HepG2 (cell line): ENCODE measurements around the gene NPBWR2. TPM values are rescaled to one million over a fixed set of nuclear protein-coding genes. Genes with fewer than 3 reads are reported as not detected.
A peak's percentile ranks its signal among the peaks of the same experiment; 100 is the strongest.

Source experiments
- ATAC-seq: fragments of 200-7000 bp; cut with Tn5 transposase; 3 replicates; pipeline ENCODE4 v1.9.1; 2020; ENCODE audit warnings: mild to moderate bottlenecking, moderate library complexity
- BruUV-seq: library from RNA; stranded (reverse); fragments of 400-500 nt; replicated peaks from 2 replicates; lab custom pipeline; 2021; lab: Mats Ljungman, UMichigan
- CTCF ChIA-PET: fragments of 300-600 bp; formaldehyde crosslinking; extraction: SDS; loops from one replicate; lab custom pipeline; 2021; ENCODE audit warnings: low total read pairs, inconsistent platforms, low intra/inter-chr PET ratio; lab: Yijun Ruan, JAX
- POLR2A ChIA-PET: fragments of 350-600 bp; sonication (Branson Sonifier 250); formaldehyde crosslinking; loops from one replicate; lab custom pipeline; 2020; ENCODE audit warnings: antibody characterized with exemption, inconsistent platforms; lab: Yijun Ruan, JAX
- DNase-seq: peaks from one replicate; pipeline ENCODE4 v3.0.0-alpha.2; 2015; ENCODE audit warnings: low spot score
- FAIRE-seq: peaks from 3 replicates; lab custom pipeline; 2011; peaks lifted over from hg19 to GRCh38; lab: Jason Lieb, UNC
- H2AFZ ChIP-seq: one replicate; pipeline ENCODE4 v1.6.1; 2011; ENCODE audit warnings: low read length, inconsistent platforms
- H3K27ac ChIP-seq: fragments of 300-600 bp; 3 replicates; pipeline ENCODE4 v1.8.0; 2011; ENCODE audit warnings: mixed run types, mild to moderate bottlenecking, mixed read lengths, low read length, inconsistent platforms; ENCODE audit not compliant: insufficient read depth; ENCODE audit errors: extremely low read length
- H3K27me3 ChIP-seq, 2 experiments: fragments of 200-600 bp in 1 of 2; 2 replicates in 1 of 2; 3 replicates in 1 of 2; pipeline versions ENCODE4 v1.6.0 to v1.8.0; 2011; ENCODE audit warnings: low read length in 2 of 2, mild to moderate bottlenecking in 2 of 2, moderate library complexity in 2 of 2, inconsistent platforms in 1 of 2; ENCODE audit not compliant: insufficient read depth in 2 of 2, control insufficient read depth in 1 of 2
- H3K36me3 ChIP-seq, 2 experiments: fragments of 200-600 bp in 1 of 2; replicated peaks in 1 of 2; 2 replicates in 1 of 2; 3 replicates in 1 of 2; pipeline versions ENCODE4 v1.5.1 to v1.8.0; 2011; ENCODE audit warnings: low read length in 2 of 2, inconsistent platforms in 1 of 2; ENCODE audit not compliant: insufficient read depth in 2 of 2, control insufficient read depth in 1 of 2
- H3K4me1 ChIP-seq: 2 replicates; pipeline ENCODE4 v1.5.1; 2012; ENCODE audit warnings: low read length, inconsistent platforms; ENCODE audit not compliant: insufficient read depth
- H3K4me2 ChIP-seq: 2 replicates; pipeline ENCODE4 v1.6.0; 2011; ENCODE audit warnings: low read depth, low read length, inconsistent platforms
- H3K4me3 ChIP-seq, 3 experiments: fragments of 200-600 bp in 1 of 3; sonication (generic), shearing (Covaris generic) in 1 of 3; replicated peaks in 1 of 3; 2 replicates each; pipeline ENCODE4 v1.5.1; 2011 to 2016; ENCODE audit warnings: low read length in 3 of 3, inconsistent platforms in 2 of 3, low read depth in 2 of 3, mild to moderate bottlenecking in 2 of 3, control low read depth in 1 of 3, mixed read lengths in 1 of 3; ENCODE audit not compliant: insufficient read depth in 1 of 3
- H3K79me2 ChIP-seq: one replicate; pipeline ENCODE4 v1.6.1; 2011; ENCODE audit warnings: low read length, inconsistent platforms; ENCODE audit not compliant: insufficient read depth
- H3K9ac ChIP-seq: 2 replicates; pipeline ENCODE4 v1.6.0; 2011; ENCODE audit warnings: mild to moderate bottlenecking, low read depth, low read length, inconsistent platforms; ENCODE audit not compliant: insufficient read depth
- H3K9me3 ChIP-seq: 2 replicates; pipeline ENCODE4 v1.5.1; 2012; ENCODE audit warnings: mild to moderate bottlenecking, low read length
- H4K20me1 ChIP-seq: 2 replicates; pipeline ENCODE4 v1.6.0; 2011; ENCODE audit warnings: inconsistent platforms, mild to moderate bottlenecking, low read length, moderate library complexity; ENCODE audit not compliant: insufficient read depth
- ETV5 ChIP-seq: IDR thresholded peaks from 2 replicates; pipeline ENCODE4 v1.6.1; 2018; ENCODE audit warnings: missing biosample characterization, missing genetic modification reagents, inconsistent platforms, borderline replicate concordance
- FOXA1 ChIP-seq, 2 experiments: fragments of 450-650 bp in 1 of 2; sonication (generic) in 1 of 2; formaldehyde crosslinking in 1 of 2; IDR thresholded peaks; 2 replicates each; pipeline versions ENCODE4 v1.4.0 to v1.6.1; 2016 to 2020; ENCODE audit warnings: missing genetic modification reagents in 1 of 2
- HHEX ChIP-seq: IDR thresholded peaks from 2 replicates; pipeline ENCODE4 v1.6.1; 2016; ENCODE audit warnings: control low read depth
- HOXA9 ChIP-seq: sonication (generic); formaldehyde crosslinking; IDR thresholded peaks from 2 replicates; pipeline ENCODE4 v1.8.1; 2022; ENCODE audit warnings: missing genetic modification reagents, mild to moderate bottlenecking, moderate library complexity, borderline replicate concordance
- MNT ChIP-seq: fragments of 450-650 bp; IDR thresholded peaks from 2 replicates; pipeline ENCODE4 v1.6.1; 2016
- MTA1 ChIP-seq: sonication (generic); formaldehyde crosslinking; IDR thresholded peaks from 2 replicates; pipeline ENCODE4 v1.4.0; 2020; ENCODE audit warnings: missing genetic modification reagents, mild to moderate bottlenecking, borderline replicate concordance
- MXI1 ChIP-seq: IDR thresholded peaks from 3 replicates; pipeline ENCODE4 v1.6.1; 2012; ENCODE audit warnings: low read depth, low read length, inconsistent platforms, borderline replicate concordance
- NFE2L1 ChIP-seq: sonication (generic); formaldehyde crosslinking; IDR thresholded peaks from 2 replicates; pipeline ENCODE4 v1.4.0; 2020; ENCODE audit warnings: missing genetic modification reagents, mild to moderate bottlenecking, borderline replicate concordance
- SNRNP70 ChIP-seq: fragments of 200-400 bp; formaldehyde crosslinking; IDR thresholded peaks from 2 replicates; pipeline ENCODE4 v1.6.1; 2017; ENCODE audit warnings: mild to moderate bottlenecking, low read depth, low read length, moderate library complexity
- THAP11 ChIP-seq: IDR thresholded peaks from 2 replicates; pipeline ENCODE4 v1.6.1; 2016; ENCODE audit warnings: missing biosample characterization, missing genetic modification reagents
- ZBTB34 ChIP-seq: sonication (generic); formaldehyde crosslinking; IDR thresholded peaks from 2 replicates; pipeline ENCODE4 v1.8.0; 2022; ENCODE audit warnings: mild to moderate bottlenecking, missing genetic modification reagents
- ZBTB4 ChIP-seq: sonication (generic); formaldehyde crosslinking; IDR thresholded peaks from 2 replicates; pipeline ENCODE4 v1.4.0; 2020; ENCODE audit warnings: missing genetic modification reagents, mild to moderate bottlenecking, borderline replicate concordance
- ZNF136 ChIP-seq: sonication (generic); formaldehyde crosslinking; IDR thresholded peaks from 2 replicates; pipeline ENCODE4 v1.8.1; 2022; ENCODE audit warnings: low read depth, mild to moderate bottlenecking, moderate library complexity, missing genetic modification reagents
- ZNF225 ChIP-seq: sonication (generic); formaldehyde crosslinking; IDR thresholded peaks from 2 replicates; pipeline ENCODE4 v1.4.0; 2020; ENCODE audit warnings: mild to moderate bottlenecking, missing genetic modification reagents
- ZNF691 ChIP-seq: sonication (generic); formaldehyde crosslinking; IDR thresholded peaks from 2 replicates; pipeline ENCODE4 v1.4.0; 2020; ENCODE audit warnings: missing genetic modification reagents, low read depth, mild to moderate bottlenecking, borderline replicate concordance
- WGBS: methylation state at CpG from one replicate; pipeline ENCODE4 v1.1.6; 2017; ENCODE audit warnings: low lambda C conversion rate; 5-methylcytosine and 5-hydroxymethylcytosine counted together
- in situ Hi-C: cut with HindIII; loops from 2 replicates; pipeline ENCODE4 v1.10.0; 2017; ENCODE audit warnings: low pct_unique_long_range_greater_than_20kb; ENCODE audit not compliant: extremely low pct_ligation_motif_present
- intact Hi-C: fragments of 100-400 bp; cut with micrococcal nuclease; formaldehyde crosslinking; loops from one replicate; pipeline ENCODE4 v1.10.0; 2022; ENCODE audit not compliant: unreplicated experiment
- polyA plus RNA-seq, 8 experiments: library from polyadenylated mRNA; depleted of rRNA in 3 of 8; stranded (reverse) in 7 of 8; unstranded in 1 of 8; fragments of >200 nt; fragmentation: Illumina TruSeq in 4 of 8; extraction: Trizol in 4 of 8; gene quantifications; 2 replicates each; pipeline versions ENCODE4 v1.2.1 to v1.2.3, GENCODE V29; 2011 to 2016; ENCODE audit warnings: low read depth in 4 of 8, missing spikeins in 1 of 8, mixed read lengths in 1 of 8; ENCODE audit not compliant: insufficient read depth in 1 of 8
- total RNA-seq, 5 experiments: library from RNA; depleted of rRNA; stranded (reverse); fragments of >200 nt; fragmentation: Illumina TruSeq; extraction: Trizol; gene quantifications; 2 replicates each; pipeline ENCODE4 v1.2.3, GENCODE V29; 2016; ENCODE audit warnings: low read depth in 1 of 5

Gene NPBWR2
- total and polyA plus RNA-seq, 2 of the 13 experiments (the other 11 are each of a cell fraction or from before 2014, with no cell fraction given): not detected

GRCh38 chr20:64149809-64150560 lies 42.6 kb upstream of the NPBWR2 start:
- Histone ChIP-seq H3K27me3 (peaks cover 11 to 33% of the 10 kb centered on the region in 2 experiments; a peak in 4 of 5 replicates), H3K27ac (no peak overlapping the region), H3K4me3 (no peak overlapping the region), H3K4me1 (peaks cover 12% of the 10 kb centered on the region; the same call in 1 of the 2 replicates), H3K4me2 (no peak overlapping the region), H3K79me2 (no peaks in the 10 kb centered on the region), H3K9me3 (peaks cover 12% of the 10 kb centered on the region), H2AFZ (no peak overlapping the region), H4K20me1 (no peaks in the 10 kb centered on the region), H3K36me3 (no peaks in the 10 kb centered on the region), H3K9ac (no peak overlapping the region)
- ChIA-PET CTCF (no interaction called here), POLR2A (no interaction called here)
- in situ Hi-C loops (no loop called here), intact Hi-C loops (no loop called here)
- 84% methylated on average over 26 of the region's 26 CpGs for WGBS
- no peak for FAIRE-seq
- BruUV-seq: no TSS peak
- DNase-seq: no peak
- ATAC-seq: no peak
- TF ChIP-seq NFE2L1 (CRISPR knock-in tag): no peak
- TF ChIP-seq ZNF136 (CRISPR knock-in tag): no peak
- TF ChIP-seq ZNF225 (CRISPR knock-in tag): 0 out of 2 replicates have a peak, but pooled peaks have one; percentile 61
- no peak for TF ChIP-seq HOXA9 (CRISPR knock-in tag)
- TF ChIP-seq ETV5: no peak
- peak; percentile 32; the same call in 1 of the 2 replicates for TF ChIP-seq MTA1 (CRISPR knock-in tag)
- 0 out of 2 replicates have a peak, but pooled peaks have one; percentile 35 for TF ChIP-seq ZBTB4
- TF ChIP-seq HHEX (CRISPR knock-in tag): no peak
- TF ChIP-seq ZBTB34 (CRISPR knock-in tag): no peak
- TF ChIP-seq ZNF691 (CRISPR knock-in tag): 0 out of 2 replicates have a peak, but pooled peaks have one; percentile 37
- peak; percentile 31; the same call in 1 of the 3 replicates for TF ChIP-seq MXI1
- TF ChIP-seq SNRNP70: no peak
- peak; percentile 85 for TF ChIP-seq MNT
- no peak for TF ChIP-seq FOXA1 (IDR thresholded peaks at IDR 0.05)
- no peak for TF ChIP-seq FOXA1 (CRISPR knock-in tag; IDR thresholded peaks at IDR 0.05)
- no peak for TF ChIP-seq THAP11 (CRISPR knock-in tag)
